Glutamatergic neuron (in vitro differentiated cells): Measurements from ENCODE around the gene PCNT. TPM values are rescaled to one million over a fixed set of nuclear protein-coding genes. Genes with fewer than 3 reads are reported as not detected.

Experiments used
- DNase-seq: peaks from one replicate; pipeline ENCODE4 v3.0.0; 2022
- H3K27ac Mint-ChIP-seq: one replicate; pipeline ENCODE4 v1.8.0; 2020; ENCODE audit warnings: mild to moderate bottlenecking, mixed read lengths, inconsistent platforms; ENCODE audit not compliant: unreplicated experiment
- H3K27me3 Mint-ChIP-seq: one replicate; pipeline ENCODE4 v1.8.0; 2020; ENCODE audit warnings: mild to moderate bottlenecking, moderate library complexity, mixed read lengths, inconsistent platforms; ENCODE audit not compliant: unreplicated experiment
- H3K36me3 Mint-ChIP-seq: one replicate; pipeline ENCODE4 v1.8.0; 2020; ENCODE audit warnings: mild to moderate bottlenecking, mixed read lengths, inconsistent platforms; ENCODE audit not compliant: unreplicated experiment
- H3K4me1 Mint-ChIP-seq: one replicate; pipeline ENCODE4 v1.8.0; 2020; ENCODE audit warnings: mild to moderate bottlenecking, low read depth, mixed read lengths, inconsistent platforms; ENCODE audit not compliant: unreplicated experiment
- H3K4me3 Mint-ChIP-seq: one replicate; pipeline ENCODE4 v1.8.0; 2020; ENCODE audit warnings: mild to moderate bottlenecking, mixed read lengths, inconsistent platforms; ENCODE audit not compliant: unreplicated experiment
- H3K9me3 Mint-ChIP-seq: one replicate; pipeline ENCODE4 v1.8.0; 2020; ENCODE audit warnings: mild to moderate bottlenecking, moderate library complexity, mixed read lengths, inconsistent platforms; ENCODE audit not compliant: unreplicated experiment
- CTCF ChIP-seq: fragments of 200-600 bp; sonication (generic); IDR thresholded peaks from one replicate; pipeline ENCODE4 v1.5.0; 2021; ENCODE audit not compliant: partially characterized antibody, unreplicated experiment
- total RNA-seq: library from RNA; stranded (reverse); fragmentation: NEBNext Ultra II Directional; extraction: Animal tissue kit (Norgen Biotek cat#: 25700); gene quantifications from one replicate; pipeline ENCODE4 v1.2.1, GENCODE V29; 2021; ENCODE audit not compliant: unreplicated experiment

The PCNT gene
- total RNA-seq, 1 donor from 2014 or later, result 117 TPM

- peaks cover 6% of the 10 kb centered on the region for H3K9me3 Mint-ChIP-seq
- no peaks in the 10 kb centered on the region for H3K36me3 Mint-ChIP-seq
- peaks cover 4% of the 10 kb centered on the region for H3K27me3 Mint-ChIP-seq
- H3K4me3 Mint-ChIP-seq, result no peak overlapping the region
- peak overlapping the region; percentile 83 for H3K27ac Mint-ChIP-seq
- no peak for DNase-seq
- TF ChIP-seq CTCF, result no peak
- peaks cover 5% of the 10 kb centered on the region for H3K4me1 Mint-ChIP-seq
Measured at GRCh38 chr21:46425571-46425970, 101.6 kb downstream of the PCNT start.

- TF ChIP-seq CTCF, result no peak
- H3K27me3 Mint-ChIP-seq, result peaks cover 7% of the 10 kb centered on the region
- H3K4me1 Mint-ChIP-seq, result peaks cover 5% of the 10 kb centered on the region
Measured at GRCh38 chr21:46426313-46427046, 102.5 kb downstream of the PCNT start.

GRCh38 chr21:46427516-46427915, 103.6 kb downstream of the PCNT start:
- Mint-ChIP-seq H3K36me3 (peaks cover 7% of the 10 kb centered on the region), H3K27ac (no peak overlapping the region)
- no peak for TF ChIP-seq CTCF

More at GRCh38 chr21:46426313-46427046, 102.5 kb downstream of the PCNT start:
- Mint-ChIP-seq H3K9me3 (peaks cover 7% of the 10 kb centered on the region), H3K4me3 (no peak overlapping the region), H3K36me3 (peaks cover 3% of the 10 kb centered on the region), H3K27ac (no peak overlapping the region)
- no peak for DNase-seq

GRCh38 chr21:46428286-46428685, 104.3 kb downstream of the PCNT start:
- TF ChIP-seq CTCF, result no peak
- DNase-seq, result no peak
- Mint-ChIP-seq H3K27ac (no peak overlapping the region), H3K4me1 (peaks cover 5% of the 10 kb centered on the region), H3K4me3 (no peak overlapping the region), H3K36me3 (peaks cover 7% of the 10 kb centered on the region), H3K27me3 (peaks cover 3% of the 10 kb centered on the region), H3K9me3 (peaks cover 7% of the 10 kb centered on the region)

More at GRCh38 chr21:46427516-46427915, 103.6 kb downstream of the PCNT start:
- H3K4me3 Mint-ChIP-seq, result no peak overlapping the region
- H3K9me3 Mint-ChIP-seq, result peaks cover 7% of the 10 kb centered on the region
- H3K4me1 Mint-ChIP-seq, result peaks cover 5% of the 10 kb centered on the region
- H3K27me3 Mint-ChIP-seq, result peaks cover 5% of the 10 kb centered on the region
- DNase-seq, result no peak

GRCh38 chr21:46428987-46429710, 105.2 kb downstream of the PCNT start:
- Mint-ChIP-seq H3K9me3 (peaks cover 7% of the 10 kb centered on the region), H3K4me3 (no peak overlapping the region), H3K27me3 (peaks cover 3% of the 10 kb centered on the region), H3K36me3 (peaks cover 7% of the 10 kb centered on the region), H3K27ac (no peak overlapping the region), H3K4me1 (peaks cover 4% of the 10 kb centered on the region)
- DNase-seq, result no peak
- TF ChIP-seq CTCF, result no peak
